NCI-H146 treated with DMSO at 0.1 percent for 48 hours (cell line): ENCODE data around the gene TSN.
A peak's percentile ranks its signal among the peaks of the same experiment; 100 is the strongest.

ENCODE experiments used
- DNase-seq: peaks from one replicate; lab custom pipeline; 2025; ENCODE audit not compliant: unreplicated experiment; lab: John Stamatoyannopoulos, UW

Gene TSN

GRCh38 chr2:121741450-121741849, 14.0 kb upstream of the TSN start:
- no peak for DNase-seq

- DNase-seq = no peak
Observed at GRCh38 chr2:121746071-121746578, 9.3 kb upstream of the TSN start.

DNA sequence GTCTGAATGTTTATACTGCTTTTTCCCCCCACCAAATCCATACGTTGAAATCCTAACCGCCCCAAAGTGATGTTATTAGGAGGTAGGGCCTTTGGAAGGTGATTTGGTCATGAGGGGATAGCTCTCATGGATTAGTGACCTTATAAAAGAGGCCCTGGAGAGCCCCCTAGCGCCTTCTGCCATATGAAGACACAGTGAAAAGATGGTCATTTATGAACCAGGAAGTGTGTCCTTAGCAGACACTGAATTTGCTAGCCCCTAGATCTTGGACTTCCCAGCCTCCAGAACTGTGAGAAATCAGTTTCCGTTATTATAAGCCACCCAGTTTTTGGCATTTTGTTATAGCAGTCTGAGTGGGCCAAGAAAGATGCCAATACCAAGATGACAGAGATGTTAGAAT, 7.2 kb upstream of the TSN start:
- peak; percentile 38 for DNase-seq

DNA sequence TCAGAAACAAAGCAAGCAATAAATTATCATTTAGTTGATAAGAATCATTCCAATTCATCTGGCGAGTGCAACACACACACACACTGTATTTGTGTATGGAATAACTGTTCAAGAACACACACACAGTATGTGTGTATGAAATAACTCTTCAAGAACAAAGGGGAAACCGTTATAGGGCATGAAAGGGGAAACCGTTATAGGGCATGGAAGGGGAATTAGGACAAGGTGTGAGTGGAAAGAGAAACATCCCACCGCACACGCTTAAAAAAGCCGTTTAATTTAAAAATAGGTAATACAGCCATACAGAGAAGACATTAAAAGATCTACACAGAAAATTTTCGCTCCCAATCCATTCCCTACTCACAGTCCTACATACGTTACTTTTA, 607 bp upstream of the TSN start:
- DNase-seq = no peak

- no peak for DNase-seq
Observed at GRCh38 chr2:121764681-121765228, 9.3 kb downstream of the TSN start.

GRCh38 chr2:121766624-121767023, 11.2 kb downstream of the TSN start:
- DNase-seq = no peak

DNA sequence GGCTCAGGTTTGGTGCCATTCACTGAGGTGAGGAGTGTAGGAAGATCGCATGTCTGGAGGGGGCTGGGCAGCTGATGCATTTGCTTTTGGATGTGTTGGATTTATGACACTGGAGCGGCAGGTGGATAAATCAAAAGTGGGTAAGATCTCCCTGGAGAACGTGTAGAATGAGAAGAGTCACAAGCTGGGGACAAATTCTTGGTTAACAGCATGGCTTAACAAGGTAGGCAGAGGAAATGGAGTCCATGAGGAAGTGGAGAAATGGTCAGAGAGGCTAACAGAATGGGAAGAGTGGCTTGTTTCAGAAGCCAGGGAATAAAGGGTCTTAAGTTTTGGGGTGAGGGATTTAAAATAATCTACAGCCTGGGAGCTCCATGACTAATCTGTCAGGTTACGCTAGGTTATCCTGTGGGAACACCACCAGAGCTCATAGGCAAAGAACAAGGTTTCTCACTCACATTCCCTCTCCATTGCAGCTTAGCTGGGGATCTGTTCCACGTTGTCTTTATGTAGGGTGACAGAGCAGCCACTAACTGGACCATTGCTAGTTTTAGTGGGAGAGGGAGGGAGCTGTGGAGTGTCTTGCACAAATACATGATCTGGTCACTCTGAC, 12.8 kb downstream of the TSN start:
- DNase-seq = no peak

DNA sequence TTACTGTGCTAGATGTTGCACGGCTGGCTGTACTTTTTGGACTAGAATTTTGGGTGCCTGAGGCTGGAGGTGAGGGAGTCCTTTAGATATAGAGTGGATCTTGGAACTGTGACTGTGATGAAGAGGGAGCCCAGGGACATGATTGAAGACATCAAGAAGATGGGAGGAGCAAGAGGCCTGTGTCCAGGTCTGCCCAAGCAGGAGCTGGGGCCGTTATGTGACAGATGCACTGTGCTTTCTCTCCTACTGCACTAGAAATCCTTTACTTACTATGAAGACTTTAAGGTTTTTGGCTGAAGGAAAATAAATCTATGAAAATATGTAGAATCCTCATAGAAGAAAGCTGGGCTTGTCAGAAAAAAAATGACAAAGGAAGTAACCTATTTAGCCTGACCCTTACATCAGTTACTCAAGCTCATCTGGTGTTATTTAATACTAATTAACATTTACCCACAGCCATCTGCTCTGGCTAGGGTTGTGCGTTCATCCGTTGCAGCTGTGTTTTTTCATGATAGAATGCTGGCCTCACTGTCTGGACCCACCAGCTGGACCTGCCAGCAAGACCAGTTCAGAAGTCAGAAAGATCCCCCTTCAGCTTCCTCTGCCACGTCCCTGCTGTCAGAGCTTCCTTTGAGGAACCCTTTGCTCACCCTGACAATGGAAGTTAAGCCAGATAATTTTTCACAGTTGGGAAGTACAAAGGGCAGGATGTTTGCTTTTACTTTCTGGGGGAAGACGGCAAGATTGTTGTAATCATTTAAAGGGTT, 16.7 kb downstream of the TSN start:
- peak; percentile 70 for DNase-seq

GRCh38 chr2:121774235-121774634, 18.8 kb downstream of the TSN start:
- DNase-seq = no peak

GRCh38 chr2:121776361-121776760, 20.9 kb downstream of the TSN start:
- DNase-seq = no peak

GRCh38 chr2:121776885-121777698, 21.6 kb downstream of the TSN start:
- DNase-seq = no peak

- no peak for DNase-seq
Observed at GRCh38 chr2:121777699-121778058, 22.2 kb downstream of the TSN start.

- DNase-seq = no peak
Observed at GRCh38 chr2:121778741-121779487, 23.5 kb downstream of the TSN start.

- no peak for DNase-seq
Observed at GRCh38 chr2:121783180-121783579, 27.7 kb downstream of the TSN start.

DNA sequence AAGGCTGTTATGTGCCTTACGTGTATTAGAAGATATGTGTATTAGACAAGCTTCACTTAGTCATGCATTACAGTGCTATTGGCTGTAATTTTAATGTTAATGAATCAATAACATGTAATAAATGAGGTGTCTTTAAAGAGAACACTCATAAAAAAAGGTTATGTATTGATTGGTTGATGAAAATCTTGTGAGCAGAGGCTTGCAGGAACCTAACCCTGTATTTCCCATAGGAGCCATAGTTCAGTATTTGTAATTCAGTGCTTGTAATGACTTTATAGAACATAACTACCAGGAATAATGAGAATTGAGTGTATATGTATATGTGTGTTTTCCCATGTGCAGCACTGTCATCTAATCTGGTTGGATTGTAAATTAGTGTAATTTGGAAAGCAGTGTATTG, 33.2 kb downstream of the TSN start:
- no peak for DNase-seq

DNA sequence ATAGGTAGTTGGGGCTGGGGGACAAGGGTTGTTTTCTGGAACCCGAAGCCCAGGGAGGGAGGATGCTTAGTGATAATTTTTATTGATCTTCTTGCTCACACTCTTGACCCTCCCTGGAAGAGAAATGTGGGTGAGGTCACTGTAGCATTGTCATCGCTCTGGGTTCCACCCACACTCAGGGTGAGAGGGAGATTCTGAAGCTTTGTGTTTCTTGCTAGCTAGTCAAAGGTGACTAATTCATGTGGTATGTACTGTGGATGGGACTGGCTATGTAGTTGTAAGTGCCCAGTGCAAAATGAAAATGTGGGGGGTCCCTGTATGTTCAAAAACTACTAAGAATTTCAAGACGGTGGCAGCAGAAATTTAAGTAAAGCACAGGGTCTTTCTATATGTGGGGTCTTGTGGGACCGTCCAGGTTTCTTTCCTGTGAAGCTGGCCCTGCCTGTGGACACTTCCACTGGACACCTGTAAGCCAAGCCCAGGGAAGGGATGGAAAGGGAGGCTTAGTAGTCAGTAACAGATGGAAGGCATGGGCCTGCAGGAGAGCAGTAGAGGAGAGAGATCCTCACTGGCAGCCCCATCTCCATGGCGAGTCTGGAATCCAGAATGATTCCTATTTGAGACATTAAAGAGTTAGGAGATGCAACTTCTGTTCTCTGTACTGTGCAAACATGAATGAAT, 35.0 kb downstream of the TSN start:
- no peak for DNase-seq

- no peak for DNase-seq
Observed at GRCh38 chr2:121791290-121791689, 35.8 kb downstream of the TSN start.

DNA sequence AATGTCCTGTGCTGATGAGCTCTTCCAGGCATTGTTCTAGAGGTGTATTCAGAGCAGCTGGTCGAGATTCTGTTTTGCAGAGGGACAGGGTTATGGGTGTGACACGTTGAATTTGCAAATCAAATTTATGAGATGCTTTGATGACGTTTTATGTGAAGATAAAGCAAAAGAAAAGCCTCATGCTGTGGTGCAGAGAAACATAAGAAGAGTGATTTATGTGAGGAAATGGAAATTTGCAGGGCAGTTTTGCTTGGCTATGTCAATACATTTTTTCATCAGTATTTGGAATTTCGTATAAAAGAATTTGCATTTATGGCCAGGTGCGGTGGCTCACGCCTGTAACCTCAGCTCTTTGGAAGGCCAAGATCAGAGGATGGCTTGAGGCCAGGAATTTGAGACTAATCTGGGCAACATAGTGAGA, 36.4 kb downstream of the TSN start:
- peak; percentile 65 for DNase-seq

- DNase-seq = no peak
Observed at GRCh38 chr2:121793816-121794215, 38.4 kb downstream of the TSN start.

DNA sequence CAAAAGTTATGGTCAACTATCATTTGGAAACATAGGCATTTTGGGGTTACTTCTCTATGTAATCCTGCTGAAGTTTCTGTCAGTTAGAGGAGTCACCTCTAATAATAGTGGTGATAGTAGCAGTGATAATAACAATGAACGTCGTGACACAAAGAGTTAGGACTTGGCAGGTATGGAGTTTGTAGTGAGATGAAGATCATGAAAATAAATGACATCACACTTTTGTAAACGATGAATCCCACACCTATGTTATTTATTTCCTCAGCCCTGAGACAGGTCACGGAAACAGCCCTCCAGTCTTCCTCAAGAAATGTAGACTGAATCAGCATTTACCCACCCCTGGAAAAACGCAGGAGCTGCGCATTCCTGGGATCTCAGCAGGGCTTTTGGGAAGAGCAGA, 38.8 kb downstream of the TSN start:
- DNase-seq = no peak
